ENCODE data around the gene BLTP3B.

GRCh38 chr12:100170313-100170858 lies 27.7 kb upstream of the BLTP3B start:
- TF ChIP-seq EZH2 (IDR thresholded peaks at IDR 0.05; ENCODE audit: low read depth): no peak
- TF ChIP-seq, protein P1, sequence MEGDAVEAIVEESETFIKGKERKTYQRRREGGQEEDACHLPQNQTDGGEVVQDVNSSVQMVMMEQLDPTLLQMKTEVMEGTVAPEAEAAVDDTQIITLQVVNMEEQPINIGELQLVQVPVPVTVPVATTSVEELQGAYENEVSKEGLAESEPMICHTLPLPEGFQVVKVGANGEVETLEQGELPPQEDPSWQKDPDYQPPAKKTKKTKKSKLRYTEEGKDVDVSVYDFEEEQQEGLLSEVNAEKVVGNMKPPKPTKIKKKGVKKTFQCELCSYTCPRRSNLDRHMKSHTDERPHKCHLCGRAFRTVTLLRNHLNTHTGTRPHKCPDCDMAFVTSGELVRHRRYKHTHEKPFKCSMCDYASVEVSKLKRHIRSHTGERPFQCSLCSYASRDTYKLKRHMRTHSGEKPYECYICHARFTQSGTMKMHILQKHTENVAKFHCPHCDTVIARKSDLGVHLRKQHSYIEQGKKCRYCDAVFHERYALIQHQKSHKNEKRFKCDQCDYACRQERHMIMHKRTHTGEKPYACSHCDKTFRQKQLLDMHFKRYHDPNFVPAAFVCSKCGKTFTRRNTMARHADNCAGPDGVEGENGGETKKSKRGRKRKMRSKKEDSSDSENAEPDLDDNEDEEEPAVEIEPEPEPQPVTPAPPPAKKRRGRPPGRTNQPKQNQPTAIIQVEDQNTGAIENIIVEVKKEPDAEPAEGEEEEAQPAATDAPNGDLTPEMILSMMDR (conservative IDR thresholded peaks at IDR 0.05): no peak
